HepG2 (cell line): Measurements from ENCODE around the gene ANKRD39. TPM values are rescaled to one million over a fixed set of nuclear protein-coding genes. Genes with fewer than 3 reads are reported as not detected.

Experiments
- HNF4G ChIP-seq, 2 experiments: sonication (generic) in 1 of 2; formaldehyde crosslinking in 1 of 2; IDR thresholded peaks; 2 replicates each; pipeline versions ENCODE4 v1.4.0 to v1.6.1; 2011 to 2020; ENCODE audit warnings: borderline replicate concordance in 2 of 2, low read depth in 2 of 2, mild to moderate bottlenecking in 2 of 2, low read length in 1 of 2, missing genetic modification reagents in 1 of 2, moderate library complexity in 1 of 2
- IRF1 ChIP-seq: sonication (generic); formaldehyde crosslinking; IDR thresholded peaks from 2 replicates; pipeline ENCODE4 v1.4.0; 2020; ENCODE audit warnings: low read depth, mild to moderate bottlenecking, missing genetic modification reagents
- PITX1 ChIP-seq: sonication (generic); formaldehyde crosslinking; IDR thresholded peaks from 2 replicates; pipeline ENCODE4 v1.5.1; 2020; ENCODE audit warnings: mild to moderate bottlenecking, missing genetic modification reagents
- ZBTB44 ChIP-seq: sonication (generic); formaldehyde crosslinking; IDR thresholded peaks from 2 replicates; pipeline ENCODE4 v1.4.0; 2020; ENCODE audit warnings: missing genetic modification reagents
- ZNF225 ChIP-seq: sonication (generic); formaldehyde crosslinking; IDR thresholded peaks from 2 replicates; pipeline ENCODE4 v1.4.0; 2020; ENCODE audit warnings: mild to moderate bottlenecking, missing genetic modification reagents
- ZNF513 ChIP-seq: sonication (generic); formaldehyde crosslinking; conservative IDR thresholded peaks from 2 replicates; pipeline ENCODE4 v1.5.0; 2020; ENCODE audit warnings: missing genetic modification reagents
- ZNF550 ChIP-seq: sonication (generic); formaldehyde crosslinking; IDR thresholded peaks from 2 replicates; pipeline ENCODE4 v1.4.0; 2020; ENCODE audit warnings: mild to moderate bottlenecking, missing genetic modification reagents, borderline replicate concordance
- ZNF609 ChIP-seq: sonication (generic); formaldehyde crosslinking; IDR thresholded peaks from 2 replicates; pipeline ENCODE4 v1.4.0; 2020; ENCODE audit warnings: mild to moderate bottlenecking, missing genetic modification reagents, borderline replicate concordance
- ZNF691 ChIP-seq: sonication (generic); formaldehyde crosslinking; IDR thresholded peaks from 2 replicates; pipeline ENCODE4 v1.4.0; 2020; ENCODE audit warnings: missing genetic modification reagents, low read depth, mild to moderate bottlenecking, borderline replicate concordance
- ZSCAN12 ChIP-seq: sonication (generic); formaldehyde crosslinking; IDR thresholded peaks from 2 replicates; pipeline ENCODE4 v1.9.0; 2021; ENCODE audit warnings: mild to moderate bottlenecking, missing genetic modification reagents
- polyA plus RNA-seq, 8 experiments: library from polyadenylated mRNA; depleted of rRNA in 3 of 8; stranded (reverse) in 7 of 8; unstranded in 1 of 8; fragments of >200 nt; fragmentation: Illumina TruSeq in 4 of 8; extraction: Trizol in 4 of 8; gene quantifications; 2 replicates each; pipeline versions ENCODE4 v1.2.1 to v1.2.3, GENCODE V29; 2011 to 2016; ENCODE audit warnings: low read depth in 4 of 8, missing spikeins in 1 of 8, mixed read lengths in 1 of 8; ENCODE audit not compliant: insufficient read depth in 1 of 8
- total RNA-seq, 5 experiments: library from RNA; depleted of rRNA; stranded (reverse); fragments of >200 nt; fragmentation: Illumina TruSeq; extraction: Trizol; gene quantifications; 2 replicates each; pipeline ENCODE4 v1.2.3, GENCODE V29; 2016; ENCODE audit warnings: low read depth in 1 of 5

ANKRD39 gene
- total and polyA plus RNA-seq, 2 of the 13 experiments (the other 11 are each of a cell fraction or from before 2014, with no cell fraction given) = 23.2 to 24.8 TPM

GRCh38 chr2:96801005-96801785 lies 56.6 kb downstream of the ANKRD39 start (continued):
- TF ChIP-seq HNF4G (IDR thresholded peaks at IDR 0.05; ENCODE audit: borderline replicate concordance, low read depth, low read length) (no peak), HNF4G (CRISPR knock-in tag; IDR thresholded peaks at IDR 0.05; ENCODE audit: borderline replicate concordance, low read depth) (0 out of 2 replicates have a peak, but pooled peaks have one; percentile 38), ZNF225 (CRISPR knock-in tag) (no peak), IRF1 (CRISPR knock-in tag) (no peak), ZBTB44 (CRISPR knock-in tag) (no peak), ZNF609 (CRISPR knock-in tag) (0 out of 2 replicates have a peak, but pooled peaks have one; percentile 28), PITX1 (CRISPR knock-in tag) (no peak), ZNF691 (CRISPR knock-in tag) (peak; percentile 57; the same call in 1 of the 2 replicates), ZNF513 (CRISPR knock-in tag) (no peak), ZSCAN12 (CRISPR knock-in tag) (no peak), ZNF550 (CRISPR knock-in tag) (0 out of 2 replicates have a peak, but pooled peaks have one; percentile 38)
